ENCODE data around the gene CSNK2B.

CSNK2B gene

DNA sequence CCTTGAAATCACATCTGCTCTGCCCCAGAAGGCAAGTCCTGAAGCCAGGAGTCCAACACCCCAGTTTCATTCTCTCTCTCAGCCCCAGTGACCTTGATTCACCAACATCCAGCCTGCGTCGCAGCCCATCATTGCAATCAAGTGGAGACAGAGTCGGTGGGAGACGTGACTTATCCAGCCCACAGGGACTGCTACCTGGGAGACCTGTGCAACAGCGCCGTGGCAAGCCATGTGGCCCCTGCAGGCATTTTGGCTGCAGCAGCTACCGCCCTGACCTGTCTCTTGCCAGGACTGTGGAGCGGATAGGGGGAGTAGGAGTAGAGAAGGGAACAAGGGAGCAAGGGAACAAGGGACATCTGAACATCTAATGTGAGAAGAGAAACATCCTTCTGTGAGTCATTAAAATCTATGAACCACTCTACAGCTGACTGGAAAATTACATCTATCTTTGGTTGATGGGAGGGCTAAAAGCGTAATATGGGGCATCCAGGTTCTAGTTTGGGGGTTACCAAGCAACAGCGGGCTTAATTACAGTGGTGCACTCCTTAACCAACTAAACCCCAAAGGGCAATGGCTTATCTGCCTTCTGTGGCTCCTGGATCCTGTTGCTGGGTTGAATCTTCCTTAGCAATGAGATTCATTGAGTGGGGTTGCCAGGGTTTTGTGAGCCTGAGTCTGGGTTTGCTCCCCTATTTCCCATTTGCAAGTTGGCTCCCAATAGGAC, 51.8 kb downstream of the CSNK2B start:
- no peak for DNase-seq

DNA sequence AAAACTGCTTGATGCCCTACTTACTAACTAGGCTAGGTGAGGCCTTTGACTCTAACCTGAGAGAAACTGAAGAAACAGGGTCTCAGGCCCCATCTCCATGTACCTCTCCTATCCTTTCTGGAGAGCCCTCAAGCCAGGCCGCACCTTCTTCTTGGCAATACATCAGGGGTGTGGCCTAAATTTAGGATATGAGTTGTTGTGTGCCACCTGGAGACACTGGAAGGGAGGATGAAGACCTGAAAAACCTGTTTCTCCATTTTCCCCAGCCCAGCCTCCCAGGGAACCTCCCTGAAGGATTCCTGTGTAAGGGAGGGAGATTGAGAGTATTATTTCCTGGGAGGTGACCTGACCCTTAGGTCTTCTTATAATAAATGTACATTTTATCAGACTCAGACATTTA, 52.4 kb downstream of the CSNK2B start:
- DNase-seq, result no peak

DNA sequence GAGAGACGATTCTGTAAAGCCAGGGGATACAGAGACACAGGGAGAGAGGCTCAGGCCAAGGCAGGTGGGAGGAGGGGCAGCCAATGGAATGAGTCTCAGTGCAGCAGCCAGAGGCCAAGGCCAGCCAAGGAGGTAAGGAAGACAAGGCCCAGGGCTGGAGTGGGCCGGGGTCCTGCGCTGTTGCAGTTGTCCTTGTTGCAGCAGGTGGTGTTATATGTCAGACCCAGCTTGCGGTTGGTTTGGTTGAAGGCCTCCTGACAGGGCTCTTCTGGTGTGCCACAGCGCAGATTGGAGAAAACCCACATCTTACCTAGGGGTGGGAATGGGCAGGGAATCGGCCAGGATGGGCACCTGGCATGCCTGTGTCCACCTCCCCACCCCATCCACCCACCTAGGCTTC, 53.1 kb downstream of the CSNK2B start:
- DNase-seq, result no peak
